OCI-LY1 (cell line): ENCODE results near the gene TFE3.

Experiments
- H2AFZ ChIP-seq: fragments of 200-600 bp; sonication (generic), shearing (Covaris generic); 2 replicates; pipeline ENCODE4 v1.6.0; 2014; ENCODE audit warnings: antibody characterized with exemption, mild to moderate bottlenecking, low read length
- H3F3A ChIP-seq: fragments of 200-600 bp; sonication (generic), shearing (Covaris generic); 2 replicates; pipeline ENCODE4 v1.6.0; 2014; ENCODE audit warnings: mild to moderate bottlenecking, antibody characterized with exemption, low read length, moderate library complexity; ENCODE audit not compliant: insufficient read depth
- H3K27ac ChIP-seq: fragments of 200-600 bp; sonication (generic); 2 replicates; pipeline ENCODE4 v1.5.1; 2014; ENCODE audit warnings: low read length, mixed run types, mild to moderate bottlenecking, low read depth; ENCODE audit not compliant: poor library complexity, severe bottlenecking
- H3K27me3 ChIP-seq: fragments of 200-600 bp; sonication (generic); 2 replicates; pipeline ENCODE4 v1.6.0; 2014; ENCODE audit warnings: antibody characterized with exemption, mild to moderate bottlenecking, low read length, moderate library complexity; ENCODE audit not compliant: insufficient read depth
- H3K36me3 ChIP-seq: fragments of 200-600 bp; sonication (generic); 2 replicates; pipeline ENCODE4 v1.6.1; 2014; ENCODE audit warnings: mild to moderate bottlenecking, antibody characterized with exemption, low read length, moderate library complexity, mixed read lengths; ENCODE audit not compliant: insufficient read depth
- H3K4me1 ChIP-seq: fragments of 200-600 bp; sonication (generic); 2 replicates; pipeline ENCODE4 v1.5.1; 2014; ENCODE audit warnings: mild to moderate bottlenecking, low read length, moderate library complexity; ENCODE audit not compliant: insufficient read depth, severe bottlenecking
- H3K4me2 ChIP-seq: fragments of 200-600 bp; sonication (generic), shearing (Covaris generic); 2 replicates; pipeline ENCODE4 v1.6.1; 2014; ENCODE audit warnings: low read length
- H3K4me3 ChIP-seq: fragments of 200-600 bp; sonication (generic); 2 replicates; pipeline ENCODE4 v1.5.1; 2014; ENCODE audit warnings: low read length, low read depth, mild to moderate bottlenecking, mixed read lengths; ENCODE audit not compliant: poor library complexity, severe bottlenecking
- H3K79me2 ChIP-seq: fragments of 200-600 bp; shearing (Covaris generic); 2 replicates; pipeline ENCODE4 v1.6.1; 2016; ENCODE audit warnings: mixed run types, low read length, mixed read lengths; ENCODE audit not compliant: insufficient read depth
- H3K9ac ChIP-seq: fragments of 200-600 bp; sonication (generic), shearing (Covaris generic); 2 replicates; pipeline ENCODE4 v1.6.1; 2014; ENCODE audit warnings: mild to moderate bottlenecking, low read length, mixed read lengths
- H3K9me2 ChIP-seq: fragments of 200-600 bp; sonication (generic), shearing (Covaris generic); 2 replicates; pipeline ENCODE4 v1.6.1; 2014; ENCODE audit warnings: low read depth, mild to moderate bottlenecking, low read length, mixed read lengths
- H3K9me3 ChIP-seq: fragments of 200-600 bp; shearing (Covaris generic); 2 replicates; pipeline ENCODE4 v1.6.1; 2014; ENCODE audit warnings: low read length, mixed read lengths
- H4K20me1 ChIP-seq: fragments of 200-600 bp; sonication (generic), shearing (Covaris generic); 2 replicates; pipeline ENCODE4 v1.6.0; 2016; ENCODE audit warnings: mild to moderate bottlenecking, low read length; ENCODE audit not compliant: insufficient read depth
- CTCF ChIP-seq: fragments of 200-600 bp; sonication (generic), shearing (Covaris generic); IDR thresholded peaks from 2 replicates; pipeline ENCODE4 v1.5.1; 2017; ENCODE audit warnings: mild to moderate bottlenecking, antibody characterized with exemption, low read length, moderate library complexity, mixed read lengths
- EZH2 ChIP-seq: fragments of 200-600 bp; sonication (generic), shearing (Covaris generic); IDR thresholded peaks from 2 replicates; pipeline ENCODE4 v1.8.0; 2017; ENCODE audit warnings: borderline replicate concordance, mixed run types, mild to moderate bottlenecking, antibody characterized with exemption, low read length, moderate library complexity, mixed read lengths

TFE3 gene

DNA sequence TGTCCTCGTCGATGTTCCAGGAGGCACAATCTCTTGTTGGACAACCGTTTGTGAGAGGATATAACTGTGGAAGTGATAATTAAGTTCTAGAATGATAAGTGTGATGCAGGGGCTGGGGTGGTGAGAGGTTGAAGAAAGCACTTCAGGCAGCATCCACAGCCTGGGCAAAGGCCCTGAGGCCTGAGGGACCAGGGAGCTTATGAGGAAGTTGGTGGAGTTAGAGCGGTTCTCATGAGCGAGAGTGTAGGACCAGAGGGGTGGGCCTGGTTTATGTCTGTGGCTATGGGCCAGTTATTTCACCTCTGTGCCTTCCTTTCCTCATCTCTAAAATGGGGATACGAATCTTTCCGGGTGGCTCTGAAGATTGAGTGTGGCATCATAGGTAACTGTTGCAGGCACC is 18.3 kb upstream of the TFE3 start:
- H2AFZ ChIP-seq = no peak overlapping the region
- no peak overlapping the region for H3K4me2 ChIP-seq
- no peaks in the 10 kb centered on the region for H3K4me1 ChIP-seq
- no peaks in the 10 kb centered on the region for H4K20me1 ChIP-seq
- H3K27ac ChIP-seq = no peak overlapping the region
- H3K27me3 ChIP-seq = no peaks in the 10 kb centered on the region
- H3K36me3 ChIP-seq = no peaks in the 10 kb centered on the region
- no peaks in the 10 kb centered on the region for H3K9me2 ChIP-seq
- H3K79me2 ChIP-seq = no peaks in the 10 kb centered on the region
- TF ChIP-seq EZH2 = no peak
- TF ChIP-seq CTCF = no peak
- no peak overlapping the region for H3K9ac ChIP-seq
- H3K4me3 ChIP-seq = no peak overlapping the region
- no peaks in the 10 kb centered on the region for H3K9me3 ChIP-seq
- no peaks in the 10 kb centered on the region for H3F3A ChIP-seq

- H3K36me3 ChIP-seq = no peaks in the 10 kb centered on the region
- no peaks in the 10 kb centered on the region for H4K20me1 ChIP-seq
- no peaks in the 10 kb centered on the region for H3K4me1 ChIP-seq
- no peak overlapping the region for H3K9ac ChIP-seq
- no peaks in the 10 kb centered on the region for H3F3A ChIP-seq
- no peak overlapping the region for H2AFZ ChIP-seq
- H3K27ac ChIP-seq = no peak overlapping the region
- no peak overlapping the region for H3K4me3 ChIP-seq
- no peak overlapping the region for H3K4me2 ChIP-seq
- H3K79me2 ChIP-seq = no peaks in the 10 kb centered on the region
- TF ChIP-seq EZH2 (no peak), CTCF (no peak)
- H3K9me3 ChIP-seq = no peaks in the 10 kb centered on the region
- H3K27me3 ChIP-seq = no peaks in the 10 kb centered on the region
- H3K9me2 ChIP-seq = no peaks in the 10 kb centered on the region
Observed at GRCh38 chrX:49060914-49061313, 17.8 kb upstream of the TFE3 start.

- no peaks in the 10 kb centered on the region for H3K9me2 ChIP-seq
- peaks cover 11% of the 10 kb centered on the region for H3K4me1 ChIP-seq
- H3K9me3 ChIP-seq = no peaks in the 10 kb centered on the region
- no peak for TF ChIP-seq CTCF
- no peak for TF ChIP-seq EZH2
- peak overlapping the region; percentile 37; the same call in 1 of the 2 replicates for H3K9ac ChIP-seq
- no peaks in the 10 kb centered on the region for H3K27me3 ChIP-seq
- no peaks in the 10 kb centered on the region for H3F3A ChIP-seq
- H3K4me2 ChIP-seq = peak overlapping the region; percentile 34; the same call in 1 of the 2 replicates
- H3K27ac ChIP-seq = no peak overlapping the region
- no peak overlapping the region for H2AFZ ChIP-seq
- no peaks in the 10 kb centered on the region for H3K36me3 ChIP-seq
- H4K20me1 ChIP-seq = no peaks in the 10 kb centered on the region
- peak overlapping the region; percentile 49 for H3K4me3 ChIP-seq
- no peaks in the 10 kb centered on the region for H3K79me2 ChIP-seq
Observed at GRCh38 chrX:49059681-49060085, 16.5 kb upstream of the TFE3 start.
